ENCODE data around the gene XIST.
"Not testable (repeated sequence)": the region's sequence is repeated elsewhere in the genome, so short reads cannot be mapped to it uniquely, and the experiment has no call there.

XIST gene

GRCh38 chrX:73799888-73800287, 52.6 kb downstream of the XIST start:
- DNase-seq, result no peak

- not testable (repeated sequence) for DNase-seq
These were observed 60.0 kb downstream of the XIST start for GRCh38 chrX:73792511-73792910.

- DNase-seq, result no peak
These were observed 67.0 kb downstream of the XIST start for GRCh38 chrX:73785493-73785892.

Measured in fibroblast of skin of abdomen (primary cell).